Right atrium auricular region (tissue), 2 donors: ENCODE results near the gene CYP3A7. TPM values are rescaled to one million over a fixed set of nuclear protein-coding genes. Genes with fewer than 3 reads are reported as not detected.

Experiments used
- DNase-seq: peaks from one replicate; pipeline ENCODE4 v3.0.0-alpha.2; 2019; ENCODE audit warnings: low spot score
- H3K27ac ChIP-seq, 2 donors: fragments of 200-600 bp; sonication (generic); 1 replicate in 1 of 2; 2 replicates in 1 of 2; pipeline ENCODE4 v1.5.1; 2016 to 2019
- H3K27me3 ChIP-seq, 2 donors: fragments of 200-600 bp; sonication (generic); one replicate each; pipeline versions ENCODE4 v1.5.1 to v1.6.0; 2017 to 2019
- H3K36me3 ChIP-seq: fragments of 200-600 bp; sonication (generic); one replicate; pipeline ENCODE4 v1.5.1; 2016
- H3K4me1 ChIP-seq, 2 donors: fragments of 200-600 bp; sonication (generic); one replicate each; pipeline versions ENCODE4 v1.5.1 to v1.6.0; 2017 to 2019
- H3K4me3 ChIP-seq, 2 donors: fragments of 200-600 bp; sonication (generic); 1 replicate in 1 of 2; 2 replicates in 1 of 2; pipeline ENCODE4 v1.5.1; 2017 to 2019; ENCODE audit warnings: mild to moderate bottlenecking in 1 of 2, moderate library complexity in 1 of 2
- H3K9me3 ChIP-seq, 2 donors: fragments of 200-600 bp; sonication (generic); one replicate each; pipeline ENCODE4 v1.5.1; 2019
- CTCF ChIP-seq, 2 donors: fragments of 200-600 bp; sonication (generic); IDR thresholded peaks; one replicate each; pipeline ENCODE4 v1.5.1; 2019; ENCODE audit warnings: antibody characterized with exemption in 2 of 2
- total RNA-seq, 2 donors: library from RNA; depleted of rRNA; stranded (reverse); fragments of >200 nt; gene quantifications; one replicate each; pipeline ENCODE4 v1.1.0, GENCODE V29; 2016

The CYP3A7 gene
- total RNA-seq, 2 donors from 2014 or later: 0.82 to 2.0 TPM

GRCh38 chr7:99685129-99685758 is 49.8 kb downstream of the CYP3A7 start:
- Histone ChIP-seq H3K27ac (no peak overlapping the region), H3K36me3 (no peaks in the 10 kb centered on the region), H3K4me3 (no peak overlapping the region), H3K27me3 (no peaks in the 10 kb centered on the region), H3K4me1 (no peaks in the 10 kb centered on the region), H3K9me3 (peaks cover 0 to 8% of the 10 kb centered on the region in 2 donors)
- no peak for DNase-seq
- no peak for TF ChIP-seq CTCF (IDR thresholded peaks at IDR 0.05)

GRCh38 chr7:99679400-99680191 is 55.4 kb downstream of the CYP3A7 start, which contains the start of gene CYP3A5:
Gene CYP3A5 (minus strand): TSS chr7:99679996. CDS start chr7:99679896, 100 bp downstream.
- no peak for TF ChIP-seq CTCF (IDR thresholded peaks at IDR 0.05)
- H3K4me3 ChIP-seq: no peak within 1 kb of the TSS
- H3K4me1 ChIP-seq: no peaks in the 10 kb centered on the region
- H3K27me3 ChIP-seq: no peaks in the 10 kb centered on the region
- peaks cover 0 to 8% of the 10 kb centered on the region in 2 donors for H3K9me3 ChIP-seq
- no peak within 1 kb of the TSS for H3K27ac ChIP-seq
- no peaks in the 10 kb centered on the region for H3K36me3 ChIP-seq
- no peak for DNase-seq

GRCh38 chr7:99679032-99679399 is 56.0 kb downstream of the CYP3A7 start:
- DNase-seq: no peak
- H3K9me3 ChIP-seq: peaks cover 0 to 8% of the 10 kb centered on the region in 2 donors
- H3K36me3 ChIP-seq: no peaks in the 10 kb centered on the region
- no peak for TF ChIP-seq CTCF (IDR thresholded peaks at IDR 0.05)
- no peak overlapping the region for H3K27ac ChIP-seq
- H3K4me1 ChIP-seq: no peaks in the 10 kb centered on the region
- no peak overlapping the region for H3K4me3 ChIP-seq
- H3K27me3 ChIP-seq: no peaks in the 10 kb centered on the region

GRCh38 chr7:99677648-99678045 is 57.3 kb downstream of the CYP3A7 start:
- H3K4me3 ChIP-seq: no peak overlapping the region
- H3K27me3 ChIP-seq: no peaks in the 10 kb centered on the region
- H3K9me3 ChIP-seq: peaks cover 0 to 8% of the 10 kb centered on the region in 2 donors
- H3K27ac ChIP-seq: no peak overlapping the region
- no peak for DNase-seq
- TF ChIP-seq CTCF (IDR thresholded peaks at IDR 0.05): no peak
- H3K36me3 ChIP-seq: no peaks in the 10 kb centered on the region
- no peaks in the 10 kb centered on the region for H3K4me1 ChIP-seq

GRCh38 chr7:99677013-99677647 is 57.9 kb downstream of the CYP3A7 start:
- Histone ChIP-seq H3K27me3 (no peaks in the 10 kb centered on the region), H3K4me1 (no peaks in the 10 kb centered on the region), H3K27ac (no peak overlapping the region), H3K36me3 (no peaks in the 10 kb centered on the region), H3K9me3 (peaks cover 0 to 4% of the 10 kb centered on the region in 2 donors), H3K4me3 (no peak overlapping the region)
- no peak for TF ChIP-seq CTCF (IDR thresholded peaks at IDR 0.05)
- no peak for DNase-seq
